Measurements from ENCODE around the gene KRT33A. TPM values are rescaled to one million over a fixed set of nuclear protein-coding genes. Genes with fewer than 3 reads are reported as not detected.

KRT33A gene
- total and polyA plus RNA-seq, 4 donors: not detected

DNA sequence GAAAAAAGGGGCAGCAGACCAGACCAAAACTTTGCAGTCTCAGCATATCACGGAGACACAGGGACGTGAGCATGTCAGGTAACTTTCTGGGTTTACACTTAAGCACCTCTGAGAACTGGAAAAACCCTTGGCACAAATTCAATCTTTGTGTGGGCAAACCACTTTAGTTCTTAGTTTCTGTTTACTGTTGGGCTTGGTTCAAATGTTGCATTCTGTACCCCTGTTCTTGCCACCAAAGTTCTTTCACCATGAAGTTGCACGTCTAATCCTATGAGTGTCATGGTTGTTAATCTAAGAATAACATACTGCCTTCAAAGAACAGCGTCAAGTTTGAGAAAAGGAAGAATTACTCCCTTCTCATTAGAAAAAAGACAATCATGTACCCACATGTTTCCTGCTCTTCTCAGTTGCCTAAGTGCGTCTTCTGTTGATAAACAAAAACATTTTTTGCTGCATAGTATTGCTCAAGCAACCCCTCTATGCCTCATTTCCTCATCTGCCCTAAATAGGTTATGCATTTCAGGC, 11.6 kb downstream of the KRT33A start:
- no peak overlapping the region for H3K9ac ChIP-seq (ENCODE audit: insufficient read depth in 1 of 2, low read length in 2 of 2)
- peak; percentile 75 for ATAC-seq (ENCODE audit: insufficient read depth, low FRiP score)
- no peaks in the 10 kb centered on the region for H3K36me3 ChIP-seq (ENCODE audit: control insufficient read depth in 4 of 4, insufficient read depth in 4 of 4, low read length in 4 of 4)
- 20 to 29% methylated on average over 5 of the region's 5 CpGs for WGBS, 2 donors
- no peaks in the 10 kb centered on the region for H3K27me3 ChIP-seq (ENCODE audit: control insufficient read depth in 3 of 3, insufficient read depth in 3 of 3, low read length in 2 of 3)
- H3K27ac ChIP-seq (ENCODE audit: low read depth in 1 of 2, low read length in 1 of 2): peak overlapping the region in 1 of 2 donors; percentile 7
- no peak for TF ChIP-seq CTCF (IDR thresholded peaks at IDR 0.05; ENCODE audit: control extremely low read depth, extremely low read depth)
- H3K4me1 ChIP-seq (ENCODE audit: control insufficient read depth in 5 of 5, insufficient read depth in 5 of 5, low read length in 5 of 5): peaks cover 0 to 11% (median 0%) of the 10 kb centered on the region in 5 donors
- DNase-seq: peak in 2 of 3 donors; percentile 53 to 63
- no peak overlapping the region for H3K4me3 ChIP-seq
- H3K9me3 ChIP-seq (ENCODE audit: control insufficient read depth in 4 of 4, insufficient read depth in 3 of 4, low read length in 3 of 4): peaks cover 0 to 7% (median 0%) of the 10 kb centered on the region in 4 donors

DNA sequence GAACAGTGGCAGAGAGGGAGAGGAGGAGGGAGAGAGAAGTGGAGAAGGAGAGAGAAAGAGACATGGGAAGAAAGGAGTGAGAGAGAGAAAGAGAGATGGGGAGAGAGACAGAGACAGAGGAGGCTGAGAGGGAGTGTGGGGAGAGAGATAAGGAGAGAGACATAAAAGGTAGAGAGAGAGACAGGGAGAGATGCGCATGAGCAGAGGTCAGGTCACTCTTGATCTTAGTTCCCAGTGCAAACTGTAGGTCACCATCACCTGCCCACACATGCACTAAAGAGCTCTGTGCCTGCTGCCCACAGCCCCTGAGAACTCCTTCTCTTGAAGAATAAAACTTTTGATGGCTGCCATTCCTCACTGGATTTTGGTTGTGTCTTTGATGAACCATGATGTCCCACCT, 14.9 kb downstream of the KRT33A start:
- 100% methylated on average over 1 of the region's 1 CpG for WGBS, 2 donors
- DNase-seq (no peak), ATAC-seq (ENCODE audit: insufficient read depth, low FRiP score) (no peak)
- no peaks in the 10 kb centered on the region for H3K27me3 ChIP-seq (ENCODE audit: control insufficient read depth in 3 of 3, insufficient read depth in 3 of 3, low read length in 2 of 3)
- peaks cover 0 to 11% (median 0%) of the 10 kb centered on the region in 5 donors for H3K4me1 ChIP-seq (ENCODE audit: control insufficient read depth in 5 of 5, insufficient read depth in 5 of 5, low read length in 5 of 5)
- H3K36me3 ChIP-seq (ENCODE audit: control insufficient read depth in 4 of 4, insufficient read depth in 4 of 4, low read length in 4 of 4): no peaks in the 10 kb centered on the region
- no peak for TF ChIP-seq CTCF (IDR thresholded peaks at IDR 0.05; ENCODE audit: control extremely low read depth, extremely low read depth)
- no peak overlapping the region for H3K9ac ChIP-seq (ENCODE audit: insufficient read depth in 1 of 2, low read length in 2 of 2)
- H3K4me3 ChIP-seq: no peak overlapping the region
- peaks cover 0 to 3% (median 0%) of the 10 kb centered on the region in 4 donors for H3K9me3 ChIP-seq (ENCODE audit: control insufficient read depth in 4 of 4, insufficient read depth in 3 of 4, low read length in 3 of 4)
- H3K27ac ChIP-seq (ENCODE audit: low read depth in 1 of 2, low read length in 1 of 2): no peak overlapping the region

GRCh38 chr17:41334385-41335305, 16.0 kb downstream of the KRT33A start:
- TF ChIP-seq CTCF (IDR thresholded peaks at IDR 0.05; ENCODE audit: control extremely low read depth, extremely low read depth): no peak
- peaks cover 0 to 3% (median 0%) of the 10 kb centered on the region in 4 donors for H3K9me3 ChIP-seq (ENCODE audit: control insufficient read depth in 4 of 4, insufficient read depth in 3 of 4, low read length in 3 of 4)
- H3K4me1 ChIP-seq (ENCODE audit: control insufficient read depth in 5 of 5, insufficient read depth in 5 of 5, low read length in 5 of 5): peaks cover 0 to 14% (median 0%) of the 10 kb centered on the region in 5 donors
- ATAC-seq (ENCODE audit: insufficient read depth, low FRiP score): no peak
- H3K9ac ChIP-seq (ENCODE audit: insufficient read depth in 1 of 2, low read length in 2 of 2): no peak overlapping the region
- H3K27me3 ChIP-seq (ENCODE audit: control insufficient read depth in 3 of 3, insufficient read depth in 3 of 3, low read length in 2 of 3): no peaks in the 10 kb centered on the region
- no peak overlapping the region for H3K4me3 ChIP-seq
- no peak for DNase-seq
- no peaks in the 10 kb centered on the region for H3K36me3 ChIP-seq (ENCODE audit: control insufficient read depth in 4 of 4, insufficient read depth in 4 of 4, low read length in 4 of 4)
- 75 to 79% methylated on average over 6 of the region's 6 CpGs for WGBS, 2 donors
- H3K27ac ChIP-seq (ENCODE audit: low read depth in 1 of 2, low read length in 1 of 2): no peak overlapping the region
